Esophagus squamous epithelium (tissue), 4 donors: Measurements from ENCODE around the gene CASK.

Experiments
- CTCF ChIP-seq, 6 experiments: fragments of 450-650 bp in 4 of 6; fragments of 200-600 bp in 2 of 6; sonication (generic) in 2 of 6; IDR thresholded peaks; one replicate each; pipeline ENCODE4 v1.5.1; 2016 to 2019; ENCODE audit warnings: antibody characterized with exemption in 6 of 6, mild to moderate bottlenecking in 4 of 6, moderate library complexity in 4 of 6
- POLR2A ChIP-seq, 4 donors: fragments of 450-650 bp; IDR thresholded peaks; one replicate each; pipeline ENCODE4 v1.6.1; 2017; ENCODE audit warnings: antibody characterized with exemption in 4 of 4, mild to moderate bottlenecking in 4 of 4, moderate library complexity in 3 of 4

DNA sequence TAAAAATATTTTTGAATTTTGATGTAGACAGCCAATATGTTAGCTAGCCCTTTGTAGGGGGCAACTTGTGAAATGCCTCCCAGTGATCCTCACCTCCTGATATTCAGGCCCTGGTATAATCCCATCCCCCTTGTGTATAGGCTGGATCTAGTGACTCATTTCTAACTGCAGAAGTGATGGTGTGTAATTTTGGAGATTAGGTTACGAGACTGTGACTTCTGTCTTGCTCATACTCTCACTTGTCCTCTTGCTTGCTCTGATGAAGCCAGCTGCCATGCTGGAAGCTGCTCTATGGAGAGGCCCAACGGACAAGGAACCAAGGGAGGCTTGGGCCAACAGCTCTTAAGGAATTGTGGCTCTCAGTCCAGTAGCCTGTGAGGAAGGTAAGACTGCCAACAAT, 137.7 kb downstream of the CASK start:
- TF ChIP-seq CTCF (IDR thresholded peaks at IDR 0.05), result no peak
- TF ChIP-seq POLR2A (IDR thresholded peaks at IDR 0.05), result no peak
